ENCODE measurements around the gene WDFY4. TPM values are rescaled to one million over a fixed set of nuclear protein-coding genes. Genes with fewer than 3 reads are reported as not detected.

The WDFY4 gene
- polyA plus RNA-seq, 1 donor (not counting 4 experiments of a cell fraction or from before 2014, with no cell fraction given): 0.04 TPM

DNA sequence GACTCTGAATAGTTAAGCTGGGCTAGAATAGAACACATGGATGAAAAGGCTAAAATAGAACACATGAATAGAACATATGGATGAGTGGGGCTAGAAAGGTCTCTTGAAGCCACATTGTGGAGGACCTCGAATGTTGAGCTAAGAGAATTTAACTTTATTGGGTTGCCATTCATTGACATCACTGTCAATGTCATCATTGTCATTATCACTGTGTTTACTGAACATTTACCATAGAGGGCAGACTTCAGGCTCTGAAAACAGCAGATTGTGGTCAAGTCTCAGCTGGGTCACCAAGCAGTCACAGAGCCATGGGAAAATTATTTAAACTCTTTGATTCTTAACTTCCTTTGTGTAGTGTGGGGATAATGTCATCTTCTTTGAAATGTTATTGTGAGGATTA lies 80.4 kb downstream of the WDFY4 start:
- Histone ChIP-seq H4K20me1 (ENCODE audit: control insufficient read depth, extremely low read depth, insufficient read depth, low read length) (no peaks in the 10 kb centered on the region), H3K4me1 (ENCODE audit: control insufficient read depth, extremely low read depth, insufficient read depth, low read length) (no peaks in the 10 kb centered on the region), H2AFZ (ENCODE audit: control insufficient read depth, low read length) (no peak overlapping the region), H3K27ac (ENCODE audit: control insufficient read depth, insufficient read depth, low read length) (no peak overlapping the region), H3K4me3 (ENCODE audit: control insufficient read depth in 2 of 3, extremely low read depth in 1 of 3, insufficient read depth in 2 of 3, low read depth in 1 of 3, low read length in 3 of 3) (no peak overlapping the region), H3K79me2 (ENCODE audit: control insufficient read depth, insufficient read depth, low read length) (no peaks in the 10 kb centered on the region), H3K9me1 (ENCODE audit: control insufficient read depth, extremely low read depth, insufficient read depth, low read length) (no peaks in the 10 kb centered on the region), H3K27me3 (ENCODE audit: control insufficient read depth, extremely low read depth, insufficient read depth, low read length) (peaks cover 8% of the 10 kb centered on the region), H3K4me2 (ENCODE audit: control insufficient read depth, extremely low read depth, insufficient read depth, low read depth, low read length) (no peak overlapping the region), H3K36me3 (ENCODE audit: control insufficient read depth in 2 of 2, extremely low read depth in 1 of 2, insufficient read depth in 2 of 2, low read length in 2 of 2) (no peaks in the 10 kb centered on the region), H3K9me3 (ENCODE audit: control insufficient read depth, low read depth, low read length) (no peaks in the 10 kb centered on the region), H3K9ac (ENCODE audit: control insufficient read depth, extremely low read depth, insufficient read depth, low read length) (no peak overlapping the region)
- FAIRE-seq: no peak
- no peak for DNase-seq (ENCODE audit: low read depth, low spot score)
- dilution Hi-C loops (cut with MboI; ENCODE audit: extremely low pct_ligation_motif_present, low sequenced_read_pairs): no loop called here
- TF ChIP-seq EZH2 (IDR thresholded peaks at IDR 0.05; ENCODE audit: low read length) (no peak), CTCF (optimal IDR thresholded peaks at IDR 0.05 in 1 of 3, IDR thresholded peaks at IDR 0.05 in 1 of 3, conservative IDR thresholded peaks at IDR 0.05 in 1 of 3; ENCODE audit: extremely low read depth in 1 of 3, insufficient read depth in 2 of 3, low read length in 3 of 3) (no peak)

DNA sequence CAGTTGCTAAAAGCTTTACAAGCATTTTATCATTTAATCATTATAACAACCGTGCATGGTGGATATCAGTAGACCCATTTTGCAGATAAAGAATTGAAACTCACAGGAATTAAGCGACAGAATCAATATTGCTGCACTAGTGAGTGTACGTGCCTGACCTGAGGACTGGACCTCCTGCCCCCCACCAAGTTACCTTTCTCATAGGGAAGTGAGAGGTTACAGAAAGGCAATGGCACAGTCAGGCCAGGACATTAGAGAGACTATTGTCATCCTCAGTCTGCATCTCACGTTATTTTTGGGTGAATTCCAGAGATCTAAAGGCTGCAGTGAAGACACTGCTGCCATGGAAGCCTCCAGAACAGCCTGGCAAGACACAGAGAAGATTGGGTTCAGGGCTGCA lies 80.9 kb downstream of the WDFY4 start:
- Histone ChIP-seq H4K20me1 (ENCODE audit: control insufficient read depth, extremely low read depth, insufficient read depth, low read length) (no peaks in the 10 kb centered on the region), H3K9ac (ENCODE audit: control insufficient read depth, extremely low read depth, insufficient read depth, low read length) (no peak overlapping the region), H3K9me3 (ENCODE audit: control insufficient read depth, low read depth, low read length) (no peaks in the 10 kb centered on the region), H3K36me3 (ENCODE audit: control insufficient read depth in 2 of 2, extremely low read depth in 1 of 2, insufficient read depth in 2 of 2, low read length in 2 of 2) (no peaks in the 10 kb centered on the region), H3K9me1 (ENCODE audit: control insufficient read depth, extremely low read depth, insufficient read depth, low read length) (no peaks in the 10 kb centered on the region), H3K4me3 (ENCODE audit: control insufficient read depth in 2 of 3, extremely low read depth in 1 of 3, insufficient read depth in 2 of 3, low read depth in 1 of 3, low read length in 3 of 3) (no peak overlapping the region), H3K27me3 (ENCODE audit: control insufficient read depth, extremely low read depth, insufficient read depth, low read length) (peaks cover 5% of the 10 kb centered on the region), H3K27ac (ENCODE audit: control insufficient read depth, insufficient read depth, low read length) (no peak overlapping the region), H3K79me2 (ENCODE audit: control insufficient read depth, insufficient read depth, low read length) (no peaks in the 10 kb centered on the region), H3K4me1 (ENCODE audit: control insufficient read depth, extremely low read depth, insufficient read depth, low read length) (no peaks in the 10 kb centered on the region), H3K4me2 (ENCODE audit: control insufficient read depth, extremely low read depth, insufficient read depth, low read depth, low read length) (no peak overlapping the region), H2AFZ (ENCODE audit: control insufficient read depth, low read length) (no peak overlapping the region)
- TF ChIP-seq CTCF (optimal IDR thresholded peaks at IDR 0.05 in 1 of 3, IDR thresholded peaks at IDR 0.05 in 1 of 3, conservative IDR thresholded peaks at IDR 0.05 in 1 of 3; ENCODE audit: extremely low read depth in 1 of 3, insufficient read depth in 2 of 3, low read length in 3 of 3) (no peak), EZH2 (IDR thresholded peaks at IDR 0.05; ENCODE audit: low read length) (no peak)
- dilution Hi-C loops (cut with MboI; ENCODE audit: extremely low pct_ligation_motif_present, low sequenced_read_pairs): no loop called here
- FAIRE-seq (no peak), DNase-seq (ENCODE audit: low read depth, low spot score) (no peak)

All from keratinocyte (primary cell).